Body of pancreas (tissue), 4 donors: ENCODE results near the gene TRIM28. TPM values are rescaled to one million over a fixed set of nuclear protein-coding genes. Genes with fewer than 3 reads are reported as not detected.

ENCODE experiments used
- ATAC-seq: fragments of 150-250 bp; one replicate; pipeline ENCODE4 v1.9.1; 2016
- DNase-seq, 4 donors: peaks; one replicate each; pipeline ENCODE4 v3.0.0-alpha.2; 2019
- H3K27ac ChIP-seq, 4 donors: fragments of 200-600 bp; sonication (generic); 1 replicate in 3 of 4; 2 replicates in 1 of 4; pipeline versions ENCODE4 v1.5.1 to v1.6.1; 2016 to 2019; ENCODE audit warnings: mild to moderate bottlenecking in 1 of 4, mixed read lengths in 1 of 4, moderate library complexity in 1 of 4
- H3K27me3 ChIP-seq, 2 donors: fragments of 200-600 bp; sonication (generic); one replicate each; pipeline ENCODE4 v1.6.0; 2016; ENCODE audit warnings: mild to moderate bottlenecking in 1 of 2
- H3K36me3 ChIP-seq, 2 donors: fragments of 200-600 bp; sonication (generic); replicated peaks in 1 of 2; 2 replicates each; pipeline ENCODE4 v1.5.1; 2016; ENCODE audit warnings: low read depth in 2 of 2; ENCODE audit not compliant: insufficient read depth in 1 of 2
- H3K4me1 ChIP-seq: fragments of 200-600 bp; sonication (generic); one replicate; pipeline ENCODE4 v1.6.0; 2016
- H3K4me3 ChIP-seq, 2 donors: fragments of 200-600 bp; sonication (generic); 1 replicate in 1 of 2; 2 replicates in 1 of 2; pipeline ENCODE4 v1.5.1; 2016 to 2019
- H3K9me3 ChIP-seq, 3 donors: fragments of 200-600 bp; sonication (generic); 1 replicate in 2 of 3; 2 replicates in 1 of 3; pipeline ENCODE4 v1.5.1; 2016
- CTCF ChIP-seq, 7 experiments: fragments of 450-650 bp in 4 of 7; fragments of 200-600 bp in 3 of 7; sonication (generic) in 3 of 7; IDR thresholded peaks; one replicate each; pipeline ENCODE4 v1.5.1; 2016 to 2019; ENCODE audit warnings: antibody characterized with exemption in 7 of 7
- POLR2A ChIP-seq, 3 donors: fragments of 450-650 bp; IDR thresholded peaks; one replicate each; pipeline ENCODE4 v1.6.1; 2016; ENCODE audit warnings: antibody characterized with exemption in 3 of 3, mild to moderate bottlenecking in 2 of 3
- WGBS, 2 donors: methylation state at CpG; one replicate each; pipeline ENCODE4 v1.1.5; 2017; 5-methylcytosine and 5-hydroxymethylcytosine counted together
- intact Hi-C: fragments of 100-400 bp; cut with DNase I; formaldehyde crosslinking; loops from one replicate; pipeline ENCODE4 v1.15.1; 2023
- microRNA-seq, 2 donors: library from miRNA; unstranded; fragments of <30 nt; microRNA quantifications; one replicate each; pipeline ENCODE4, GENCODE V29; 2016; ENCODE audit warnings: borderline number of aligned reads in 2 of 2, borderline replicate concordance in 2 of 2
- small RNA-seq: library from RNA; depleted of rRNA; stranded (forward); fragments of <200 nt; gene quantifications from one replicate; pipeline ENCODE3, GENCODE V24; 2016
- total RNA-seq, 2 donors: library from RNA; depleted of rRNA; stranded (reverse); fragments of >200 nt; gene quantifications; one replicate each; pipeline ENCODE4 v1.1.0, GENCODE V29; 2016

TRIM28 gene
- total RNA-seq, 2 donors from 2014 or later, result 244 to 273 TPM

- TF ChIP-seq CTCF (IDR thresholded peaks at IDR 0.05) (no peak), POLR2A (IDR thresholded peaks at IDR 0.05) (no peak)
- H3K27ac ChIP-seq, result no peak overlapping the region
- peaks cover 0 to 3% of the 10 kb centered on the region in 2 donors for H3K36me3 ChIP-seq
- H3K4me1 ChIP-seq, result peaks cover 18% of the 10 kb centered on the region
- no peak for DNase-seq
- 97 to 100% methylated on average over 4 of the region's 4 CpGs for WGBS, 2 donors
- no peaks in the 10 kb centered on the region for H3K27me3 ChIP-seq
- intact Hi-C loops, result no loop called here
- no peak overlapping the region for H3K4me3 ChIP-seq
- no peaks in the 10 kb centered on the region for H3K9me3 ChIP-seq
- ATAC-seq, result no peak
Measured at GRCh38 chr19:58586133-58586765, 42.4 kb downstream of the TRIM28 start.

Small RNA genes lying within 50 kb of the gene (microRNA-seq; reads per million reads assigned to microRNA genes)
- 0 reads per million in 2 donors for gene MIR6807

Small RNA genes lying within 50 kb of the gene (small RNA-seq; reads per million reads assigned to genes)
- gene MIR6807, result not detected
- gene RN7SL525P, result not detected

Other genes with a start within 250 kb of the TRIM28 start
- gene ERVK3-1, start 238.7 kb upstream of the TRIM28 start, total RNA-seq, result 10 to 100 TPM; 39.6 to 54.2 TPM
- gene ZSCAN22, start 217.1 kb upstream of the TRIM28 start, total RNA-seq, result 1 to 10 TPM in 1 of 2 donors, under 1 TPM in 1; 0.99 to 3.1 TPM
- gene A1BG, start 190.6 kb upstream of the TRIM28 start, total RNA-seq, result 10 to 100 TPM in 1 of 2 donors, 1 to 10 TPM in 1; 6.2 to 11.5 TPM
- gene ZNF497, start 181.3 kb upstream of the TRIM28 start, total RNA-seq, result 1 to 10 TPM; 4.6 to 4.7 TPM
- 10 to 100 TPM in 1 of 2 donors, 1 to 10 TPM in 1; 7.3 to 15.2 TPM for gene ZNF837, start 163.0 kb upstream of the TRIM28 start, total RNA-seq
- 1,000 to 10,000 TPM in 1 of 2 donors, 100 to 1,000 TPM in 1; 577 to 1,133 TPM for gene RPS5, start 156.8 kb upstream of the TRIM28 start, total RNA-seq
- not detected for gene RNF225, start 148.4 kb upstream of the TRIM28 start, total RNA-seq
- gene ZNF584, start 135.4 kb upstream of the TRIM28 start, total RNA-seq, result 10 to 100 TPM in 1 of 2 donors, 1 to 10 TPM in 1; 4.9 to 11.5 TPM
- gene ZNF132, start 103.9 kb upstream of the TRIM28 start, total RNA-seq, result 1 to 10 TPM; 3.4 to 5.9 TPM
- gene ZNF324B, start 92.4 kb upstream of the TRIM28 start, total RNA-seq, result 1 to 10 TPM; 4.6 to 8.6 TPM
- 10 to 100 TPM in 1 of 2 donors, 1 to 10 TPM in 1; 9.9 to 13.2 TPM for gene ZNF324, start 77.0 kb upstream of the TRIM28 start, total RNA-seq
- gene ZNF446, start 67.7 kb upstream of the TRIM28 start, total RNA-seq, result 10 to 100 TPM in 1 of 2 donors, 1 to 10 TPM in 1; 8.2 to 10.4 TPM
- 1 to 10 TPM; 5.4 to 9.9 TPM for gene SLC27A5, start 32.1 kb upstream of the TRIM28 start, total RNA-seq
- 10 to 100 TPM in 1 of 2 donors, 1 to 10 TPM in 1; 9.9 to 12.9 TPM for gene ZBTB45, start 24.3 kb upstream of the TRIM28 start, total RNA-seq
- gene CHMP2A, start 11.0 kb downstream of the TRIM28 start, total RNA-seq, result 10 to 100 TPM; 22.7 to 66.4 TPM
- 10 to 100 TPM; 10.5 to 11.7 TPM for gene UBE2M, start 14.5 kb downstream of the TRIM28 start, total RNA-seq
- 10 to 100 TPM; 31.4 to 59.3 TPM for gene MZF1, start 29.3 kb downstream of the TRIM28 start, total RNA-seq